GM12878 (cell line): ENCODE data around the gene MAPK8IP1. TPM values are rescaled to one million over a fixed set of nuclear protein-coding genes. Genes with fewer than 3 reads are reported as not detected.
A peak's percentile ranks its signal among the peaks of the same experiment; 100 is the strongest.

Experiments used
- ATAC-seq: fragments of 200-7000 bp; cut with Tn5 transposase; 3 replicates; pipeline ENCODE4 v1.9.1; 2020; ENCODE audit warnings: mild to moderate bottlenecking, moderate library complexity
- BruUV-seq: library from RNA; stranded (reverse); fragments of 400-500 nt; replicated peaks from 2 replicates; lab custom pipeline; 2021; lab: Mats Ljungman, UMichigan
- CTCF ChIA-PET: fragments of 300-600 bp; sonication (Branson Sonifier 250); formaldehyde crosslinking; extraction: SDS; loops from one replicate; lab custom pipeline; 2021; ENCODE audit warnings: inconsistent platforms; lab: Yijun Ruan, JAX
- POLR2A ChIA-PET: fragments of 350-600 bp; formaldehyde crosslinking; extraction: SDS; loops from one replicate; lab custom pipeline; 2021; ENCODE audit warnings: inconsistent platforms; lab: Charles Lee
- RAD21 ChIA-PET: fragments of 300-600 bp; sonication (Branson Sonifier 250); formaldehyde crosslinking; loops from one replicate; lab custom pipeline; 2023; ENCODE audit warnings: antibody characterized with exemption; ENCODE audit not compliant: unreplicated experiment; lab: Charles Lee
- SMC1A ChIA-PET: fragments of 300-600 bp; sonication (Branson Sonifier 250); formaldehyde crosslinking; loops from one replicate; lab custom pipeline; 2023; ENCODE audit not compliant: unreplicated experiment, uncharacterized antibody; lab: Charles Lee
- DNase-seq: peaks from one replicate; pipeline ENCODE4 v3.0.0-alpha.2; 2011; ENCODE audit warnings: low read depth, low spot score
- FAIRE-seq: peaks from 3 replicates; lab custom pipeline; 2011; peaks lifted over from hg19 to GRCh38; lab: Jason Lieb, UNC
- H2AFZ ChIP-seq: 2 replicates; pipeline ENCODE4 v1.6.0; 2011; ENCODE audit warnings: low read depth, low read length, control low read depth; ENCODE audit not compliant: control insufficient read depth
- H3K27ac ChIP-seq: 2 replicates; pipeline ENCODE4 v1.5.1; 2011; ENCODE audit warnings: control low read depth; ENCODE audit not compliant: control insufficient read depth, insufficient read depth
- H3K27me3 ChIP-seq, 2 experiments: replicated peaks in 1 of 2; 2 replicates each; pipeline versions ENCODE4 v1.6.0 to v1.6.1; 2011; ENCODE audit warnings: low read length in 1 of 2; ENCODE audit not compliant: control insufficient read depth in 2 of 2, insufficient read depth in 2 of 2
- H3K36me3 ChIP-seq, 2 experiments: 2 replicates each; pipeline ENCODE4 v1.5.1; 2011; ENCODE audit warnings: low read length in 1 of 2; ENCODE audit not compliant: control insufficient read depth in 2 of 2, insufficient read depth in 2 of 2
- H3K4me1 ChIP-seq: 2 replicates; pipeline ENCODE4 v1.6.1; 2011; ENCODE audit warnings: mild to moderate bottlenecking, low read length, moderate library complexity, mixed read lengths; ENCODE audit not compliant: control insufficient read depth, insufficient read depth
- H3K4me2 ChIP-seq: 2 replicates; pipeline ENCODE4 v1.6.0; 2011; ENCODE audit warnings: control low read depth; ENCODE audit not compliant: control insufficient read depth, insufficient read depth
- H3K4me3 ChIP-seq: fragments of 200-600 bp; sonication (generic); 2 replicates; pipeline ENCODE4 v1.5.1; 2016
- H3K79me2 ChIP-seq: 2 replicates; pipeline ENCODE4 v1.6.0; 2011; ENCODE audit warnings: low read length; ENCODE audit not compliant: control insufficient read depth, insufficient read depth
- H3K9ac ChIP-seq: 2 replicates; pipeline ENCODE4 v1.8.0; 2011; ENCODE audit warnings: low read length, control low read depth, mixed read lengths; ENCODE audit not compliant: control insufficient read depth, insufficient read depth
- H3K9me3 ChIP-seq: replicated peaks from 3 replicates; pipeline ENCODE4 v1.5.1; 2011; ENCODE audit warnings: mild to moderate bottlenecking, low read length; ENCODE audit not compliant: control insufficient read depth, insufficient read depth
- H4K20me1 ChIP-seq: 2 replicates; pipeline ENCODE4 v1.6.0; 2011; ENCODE audit not compliant: control insufficient read depth, insufficient read depth
- EED ChIP-seq: sonication (generic); IDR thresholded peaks from 2 replicates; pipeline ENCODE4 v1.6.1; 2016; ENCODE audit warnings: antibody characterized with exemption, low read depth
- EZH2 ChIP-seq: IDR thresholded peaks from 2 replicates; pipeline ENCODE4 v1.6.1; 2012; ENCODE audit warnings: low read depth, mild to moderate bottlenecking, control low read depth, inconsistent platforms, low read length, borderline replicate concordance; ENCODE audit not compliant: control insufficient read depth
- KDM1A ChIP-seq: fragments of 200-600 bp; sonication (generic); IDR thresholded peaks from 2 replicates; pipeline ENCODE4 v1.6.1; 2016; ENCODE audit warnings: borderline replicate concordance
- PKNOX1 ChIP-seq: fragments of 450-650 bp; IDR thresholded peaks from 2 replicates; pipeline ENCODE4 v1.6.1; 2016; ENCODE audit warnings: mild to moderate bottlenecking
- POLR2A ChIP-seq: IDR thresholded peaks from 2 replicates; pipeline ENCODE4 v1.6.1; 2011; ENCODE audit warnings: low read depth, mild to moderate bottlenecking, low read length
- POLR2AphosphoS5 ChIP-seq: IDR thresholded peaks from 2 replicates; pipeline ENCODE4 v1.6.1; 2011; ENCODE audit warnings: mild to moderate bottlenecking, low read length, inconsistent platforms
- ZSCAN29 ChIP-seq: fragments of 450-650 bp; IDR thresholded peaks from 2 replicates; pipeline ENCODE4 v1.6.1; 2017; ENCODE audit warnings: mild to moderate bottlenecking, moderate library complexity
- WGBS: methylation state at CpG from one replicate; pipeline ENCODE4 v1.1.6; 2016; ENCODE audit warnings: low lambda C conversion rate; ENCODE audit not compliant: insufficient replicate concordance, insufficient coverage; ENCODE audit errors: missing lambda C conversion rate; 5-methylcytosine and 5-hydroxymethylcytosine counted together
- in situ Hi-C: fragments of 300-500 bp; cut with MboI; formaldehyde crosslinking; loops from 9 replicates; pipeline ENCODE4 v1.14.3; 2018; ENCODE audit warnings: mixed read lengths
- intact Hi-C: fragments of 100-400 bp; cut with micrococcal nuclease; formaldehyde crosslinking; loops from one replicate; pipeline ENCODE4 v1.14.2; 2022; ENCODE audit not compliant: unreplicated experiment
- polyA plus RNA-seq, 11 experiments: library from polyadenylated mRNA; depleted of rRNA in 4 of 11; unstranded in 6 of 11; stranded (reverse) in 5 of 11; fragments of >200 nt; fragmentation: Nextera tagmentation in 4 of 11; fragmentation: Illumina TruSeq in 1 of 11; extraction: Ambion mirVana in 4 of 11; extraction: Trizol in 1 of 11; gene quantifications; 1 replicate in 1 of 11; 2 replicates in 10 of 11; pipeline versions ENCODE4 v1.2.1 to v1.2.3, GENCODE V29; 2011 to 2016; ENCODE audit warnings: inconsistent platforms in 2 of 11, missing spikeins in 2 of 11, low read depth in 1 of 11
- total RNA-seq, 4 experiments: library from RNA; depleted of rRNA in 3 of 4; stranded (reverse); fragments of >200 nt in 3 of 4; fragmentation: Illumina TruSeq in 1 of 4; extraction: Trizol in 1 of 4; gene quantifications; 2 replicates each; pipeline versions ENCODE4 v1.2.1 to v1.2.3, GENCODE V29; 2013 to 2021

MAPK8IP1 gene
- total and polyA plus RNA-seq, 10 of the 15 experiments (the other 5 are each of a cell fraction or from before 2014, with no cell fraction given) = 0.04 to 0.44 (median 0.11) TPM; not detected in 2

- no peak for TF ChIP-seq KDM1A
- TF ChIP-seq EED = no peak
- no peak for TF ChIP-seq POLR2AphosphoS5
- no peak for TF ChIP-seq EZH2
- TF ChIP-seq ZSCAN29 = no peak
Measured at GRCh38 chr11:45913514-45913913, 28.1 kb downstream of the MAPK8IP1 start (continued).

GRCh38 chr11:45913942-45914635 lies 28.6 kb downstream of the MAPK8IP1 start:
- ChIA-PET POLR2A (interaction anchor here (1.0 kb wide), 1 partner anchor 21 kb away, joined by 7 read pairs; no protein-coding TSS in a partner anchor), RAD21 (no interaction called here), CTCF (no interaction called here), SMC1A (no interaction called here)
- FAIRE-seq = no peak
- intact Hi-C loops = no loop called here
- Histone ChIP-seq H3K79me2 (peaks cover 16% of the 10 kb centered on the region), H3K36me3 (peaks cover 15 to 17% of the 10 kb centered on the region in 2 experiments), H3K4me1 (peaks cover 14% of the 10 kb centered on the region), H3K9ac (no peak overlapping the region), H3K4me2 (no peak overlapping the region), H3K4me3 (no peak overlapping the region), H3K9me3 (no peaks in the 10 kb centered on the region), H2AFZ (no peak overlapping the region), H3K27ac (no peak overlapping the region), H4K20me1 (no peaks in the 10 kb centered on the region), H3K27me3 (no peaks in the 10 kb centered on the region)
- TF ChIP-seq PKNOX1 (no peak), POLR2A (peak; percentile 34; the same call in 1 of the 2 replicates)
- no peak for DNase-seq
- WGBS = 86% methylated on average over 20 of the region's 22 CpGs
- no TSS peak for BruUV-seq
- in situ Hi-C loops = no loop called here
- ATAC-seq = no peak
